Liver (tissue), 9 donors: ENCODE data around the gene COL8A1. TPM values are rescaled to one million over a fixed set of nuclear protein-coding genes. Genes with fewer than 3 reads are reported as not detected.

Experiments
- DNase-seq: peaks from one replicate; pipeline ENCODE4 v3.0.0-alpha.2; 2017; ENCODE audit warnings: low spot score
- H3K27ac ChIP-seq, 2 donors: one replicate each; pipeline ENCODE4 v1.7.0; 2013; ENCODE audit warnings: inconsistent platforms in 2 of 2, low read length in 2 of 2, control low read depth in 1 of 2, low read depth in 1 of 2, mild to moderate bottlenecking in 1 of 2
- H3K27me3 ChIP-seq, 4 donors: one replicate each; pipeline versions ENCODE4 v1.6.1 to v1.7.0; 2013; ENCODE audit warnings: low read length in 3 of 4, inconsistent platforms in 1 of 4, mild to moderate bottlenecking in 1 of 4, moderate library complexity in 1 of 4; ENCODE audit not compliant: control insufficient read depth in 4 of 4, insufficient read depth in 4 of 4
- H3K36me3 ChIP-seq, 4 donors: one replicate each; pipeline versions ENCODE4 v1.6.1 to v1.7.0; 2013; ENCODE audit warnings: low read length in 3 of 4, mild to moderate bottlenecking in 3 of 4, low read depth in 1 of 4, moderate library complexity in 1 of 4; ENCODE audit not compliant: control insufficient read depth in 4 of 4, insufficient read depth in 3 of 4
- H3K4me1 ChIP-seq, 4 donors: one replicate each; pipeline versions ENCODE4 v1.6.1 to v1.7.0; 2013; ENCODE audit warnings: low read length in 3 of 4, mild to moderate bottlenecking in 3 of 4, moderate library complexity in 1 of 4; ENCODE audit not compliant: control insufficient read depth in 4 of 4, insufficient read depth in 4 of 4
- H3K4me3 ChIP-seq, 3 donors: one replicate each; pipeline versions ENCODE4 v1.6.1 to v1.7.0; 2013; ENCODE audit warnings: low read length in 3 of 3, control low read depth in 1 of 3, low read depth in 1 of 3, mild to moderate bottlenecking in 1 of 3
- H3K9ac ChIP-seq, 2 donors: one replicate each; pipeline ENCODE4 v1.7.0; 2013; ENCODE audit warnings: low read length in 2 of 2, mild to moderate bottlenecking in 2 of 2, moderate library complexity in 2 of 2, control low read depth in 1 of 2, low read depth in 1 of 2
- H3K9me3 ChIP-seq, 4 donors: one replicate each; pipeline versions ENCODE4 v1.6.1 to v1.7.0; 2013; ENCODE audit warnings: low read length in 3 of 4; ENCODE audit not compliant: control insufficient read depth in 4 of 4
- ATF3 ChIP-seq: IDR thresholded peaks from 2 replicates; pipeline ENCODE4 v1.6.1; 2016; ENCODE audit warnings: antibody characterized with exemption
- CTCF ChIP-seq: fragments of 150-350 bp; IDR thresholded peaks from 2 replicates; pipeline ENCODE4 v1.5.1; 2017; ENCODE audit warnings: improper control_type of control experiment, low read depth, low read length; ENCODE audit not compliant: missing input control
- EGR1 ChIP-seq, 2 donors: IDR thresholded peaks; 2 replicates each; pipeline ENCODE4 v1.6.1; 2016 to 2018; ENCODE audit warnings: antibody characterized with exemption in 2 of 2, low read depth in 2 of 2
- FOXA1 ChIP-seq: IDR thresholded peaks from 2 replicates; pipeline ENCODE4 v1.6.1; 2016; ENCODE audit warnings: antibody characterized with exemption
- FOXA2 ChIP-seq: IDR thresholded peaks from 2 replicates; pipeline ENCODE4 v1.6.1; 2016; ENCODE audit warnings: antibody characterized with exemption
- GABPA ChIP-seq, 2 donors: IDR thresholded peaks in 1 of 2; conservative IDR thresholded peaks in 1 of 2; 2 replicates each; pipeline ENCODE4 v1.6.1; 2016; ENCODE audit warnings: antibody characterized with exemption in 2 of 2, mild to moderate bottlenecking in 1 of 2, moderate library complexity in 1 of 2
- HNF4A ChIP-seq, 2 donors: conservative IDR thresholded peaks; 2 replicates each; pipeline ENCODE4 v1.6.1; 2016; ENCODE audit warnings: antibody characterized with exemption in 2 of 2, mild to moderate bottlenecking in 2 of 2
- HNF4G ChIP-seq: IDR thresholded peaks from 2 replicates; pipeline ENCODE4 v1.6.1; 2016; ENCODE audit warnings: antibody characterized with exemption
- JUND ChIP-seq, 2 donors: IDR thresholded peaks; 2 replicates each; pipeline ENCODE4 v1.6.1; 2016; ENCODE audit warnings: antibody characterized with exemption in 2 of 2
- MAX ChIP-seq: IDR thresholded peaks from 2 replicates; pipeline ENCODE4 v1.6.1; 2016; ENCODE audit warnings: antibody characterized with exemption
- NR2F2 ChIP-seq: IDR thresholded peaks from 2 replicates; pipeline ENCODE4 v1.6.1; 2016; ENCODE audit warnings: antibody characterized with exemption
- RAD21 ChIP-seq, 2 donors: IDR thresholded peaks; 2 replicates each; pipeline ENCODE4 v1.6.1; 2016; ENCODE audit warnings: antibody characterized with exemption in 2 of 2, mild to moderate bottlenecking in 2 of 2
- REST ChIP-seq: IDR thresholded peaks from 2 replicates; pipeline ENCODE4 v1.6.1; 2016; ENCODE audit warnings: antibody characterized with exemption, mild to moderate bottlenecking
- RXRA ChIP-seq, 2 donors: IDR thresholded peaks; 2 replicates each; pipeline ENCODE4 v1.6.1; 2017 to 2018; ENCODE audit warnings: antibody characterized with exemption in 2 of 2, mild to moderate bottlenecking in 1 of 2
- SP1 ChIP-seq: IDR thresholded peaks from 2 replicates; pipeline ENCODE4 v1.6.1; 2018; ENCODE audit warnings: antibody characterized with exemption, mild to moderate bottlenecking
- TAF1 ChIP-seq: conservative IDR thresholded peaks from 2 replicates; pipeline ENCODE4 v1.6.1; 2016; ENCODE audit warnings: antibody characterized with exemption, mild to moderate bottlenecking
- YY1 ChIP-seq: IDR thresholded peaks from 2 replicates; pipeline ENCODE4 v1.6.1; 2016; ENCODE audit warnings: antibody characterized with exemption, mild to moderate bottlenecking
- ZBTB33 ChIP-seq: IDR thresholded peaks from 2 replicates; pipeline ENCODE4 v1.6.1; 2016; ENCODE audit warnings: antibody characterized with exemption
- WGBS: extraction: QIAGEN DNeasy Blood & Tissue Kit; methylation state at CpG from one replicate; pipeline ENCODE4 v1.1.7; 2013; 5-methylcytosine and 5-hydroxymethylcytosine counted together
- polyA plus RNA-seq, 2 donors: library from polyadenylated mRNA; stranded (reverse) in 1 of 2; unstranded in 1 of 2; fragments of 200-250 nt in 1 of 2; fragments of >200 nt in 1 of 2; fragmentation: Nextera tagmentation in 1 of 2; extraction: Ambion mirVana in 1 of 2; gene quantifications; one replicate each; pipeline versions ENCODE4 v1.2.1 to v1.2.3, GENCODE V29; 2013 to 2015
- total RNA-seq, 2 donors: library from RNA; depleted of rRNA; stranded (reverse); fragments of >200 nt; gene quantifications; one replicate each; pipeline ENCODE4 v1.2.3, GENCODE V29; 2014
- donor health status: healthy.
- donor health status: healthy.
- donor health status: healthy.
- donor health status: healthy.
- donor health status: healthy.

Gene COL8A1
- total and polyA plus RNA-seq, 4 donors, result 0.14 to 2.2 (median 1.0) TPM

GRCh38 chr3:99795573-99795972 is 157.2 kb downstream of the COL8A1 start:
- Histone ChIP-seq H3K9ac (no peak overlapping the region), H3K4me1 (no peaks in the 10 kb centered on the region), H3K27me3 (no peaks in the 10 kb centered on the region), H3K27ac (no peak overlapping the region), H3K36me3 (no peaks in the 10 kb centered on the region), H3K9me3 (no peaks in the 10 kb centered on the region), H3K4me3 (no peak overlapping the region)
- TF ChIP-seq RAD21 (IDR thresholded peaks at IDR 0.05) (no peak), ZBTB33 (no peak), ATF3 (no peak), MAX (no peak), FOXA1 (no peak), YY1 (no peak), GABPA (IDR thresholded peaks at IDR 0.05 in 1 of 2, conservative IDR thresholded peaks at IDR 0.05 in 1 of 2) (no peak), NR2F2 (no peak), REST (no peak), EGR1 (IDR thresholded peaks at IDR 0.05; ENCODE audit: low read depth in 2 of 2) (no peak), HNF4G (no peak), FOXA2 (no peak)
- 92% methylated on average over 15 of the region's 15 CpGs for WGBS
- no peak for DNase-seq

- WGBS, result 85% methylated on average over 4 of the region's 4 CpGs
- no peaks in the 10 kb centered on the region for H3K36me3 ChIP-seq
- H3K4me1 ChIP-seq, result no peaks in the 10 kb centered on the region
- no peak for DNase-seq
- H3K4me3 ChIP-seq, result no peak overlapping the region
- H3K27me3 ChIP-seq, result no peaks in the 10 kb centered on the region
- H3K27ac ChIP-seq, result no peak overlapping the region
- H3K9ac ChIP-seq, result no peak overlapping the region
- H3K9me3 ChIP-seq, result no peaks in the 10 kb centered on the region
- TF ChIP-seq RXRA (IDR thresholded peaks at IDR 0.05) (no peak), MAX (no peak), YY1 (no peak), HNF4G (no peak), SP1 (no peak), TAF1 (no peak), HNF4A (conservative IDR thresholded peaks at IDR 0.05) (no peak), CTCF (no peak), JUND (IDR thresholded peaks at IDR 0.05) (no peak), FOXA1 (no peak), NR2F2 (no peak), ZBTB33 (no peak), GABPA (IDR thresholded peaks at IDR 0.05 in 1 of 2, conservative IDR thresholded peaks at IDR 0.05 in 1 of 2) (no peak), REST (no peak), RAD21 (IDR thresholded peaks at IDR 0.05) (no peak)
Observed at GRCh38 chr3:99799422-99799821, 161.0 kb downstream of the COL8A1 start.
